Activated naive CD8-positive, alpha-beta T cell treated with anti-CD3 and anti-CD28 coated beads, Interleukin-2, amount 10 ng/mL, durations not matched to agents 7 days and 5 days (primary cell): ENCODE data around the gene JAKMIP1. TPM values are rescaled to one million over a fixed set of nuclear protein-coding genes. Genes with fewer than 3 reads are reported as not detected.

ENCODE experiments used
- ATAC-seq: fragments of 150-1000 bp; cut with Tn5 transposase; one replicate; pipeline ENCODE4 v1.10.0; 2021; ENCODE audit warnings: low read depth, moderate library complexity
- POLR2A ChIA-PET: fragments of 350-600 bp; sonication (Branson Sonifier 250); formaldehyde crosslinking; loops from one replicate; lab custom pipeline; 2021; ENCODE audit warnings: antibody characterized with exemption; lab: Charles Lee
- DNase-seq: peaks from one replicate; pipeline ENCODE4 v3.0.0; 2021
- H3K27ac Mint-ChIP-seq: one replicate; pipeline ENCODE4 v1.8.0; 2022; ENCODE audit warnings: mild to moderate bottlenecking, mixed read lengths
- H3K27me3 Mint-ChIP-seq: one replicate; pipeline ENCODE4 v1.8.0; 2022; ENCODE audit warnings: mild to moderate bottlenecking, moderate library complexity, mixed read lengths
- H3K36me3 Mint-ChIP-seq: one replicate; pipeline ENCODE4 v1.8.0; 2021; ENCODE audit warnings: mild to moderate bottlenecking, mixed read lengths
- H3K4me1 Mint-ChIP-seq: one replicate; pipeline ENCODE4 v1.8.0; 2021; ENCODE audit warnings: mixed read lengths
- H3K4me3 Mint-ChIP-seq: one replicate; pipeline ENCODE4 v1.8.0; 2022; ENCODE audit warnings: mild to moderate bottlenecking, moderate library complexity, mixed read lengths
- H3K9me3 Mint-ChIP-seq: one replicate; pipeline ENCODE4 v1.8.0; 2021; ENCODE audit warnings: mixed read lengths
- total RNA-seq, 2 experiments: library from RNA; stranded (reverse); gene quantifications; one replicate each; pipeline ENCODE4 v1.2.3, GENCODE V29; 2021

Gene JAKMIP1
- total RNA-seq, 2 experiments from 2014 or later = 5.3 to 5.9 TPM

- DNase-seq = no peak
- Mint-ChIP-seq H3K4me3 (no peak overlapping the region), H3K27ac (no peak overlapping the region), H3K27me3 (no peaks in the 10 kb centered on the region), H3K36me3 (no peaks in the 10 kb centered on the region), H3K4me1 (no peaks in the 10 kb centered on the region), H3K9me3 (no peaks in the 10 kb centered on the region)
- ATAC-seq = no peak
- POLR2A ChIA-PET = interaction anchor here (0.7 kb wide), 1 partner anchor 701 kb away, joined by 3 read pairs; no protein-coding TSS in a partner anchor
Observed at GRCh38 chr4:6048537-6048936, 151.8 kb downstream of the JAKMIP1 start.

DNA sequence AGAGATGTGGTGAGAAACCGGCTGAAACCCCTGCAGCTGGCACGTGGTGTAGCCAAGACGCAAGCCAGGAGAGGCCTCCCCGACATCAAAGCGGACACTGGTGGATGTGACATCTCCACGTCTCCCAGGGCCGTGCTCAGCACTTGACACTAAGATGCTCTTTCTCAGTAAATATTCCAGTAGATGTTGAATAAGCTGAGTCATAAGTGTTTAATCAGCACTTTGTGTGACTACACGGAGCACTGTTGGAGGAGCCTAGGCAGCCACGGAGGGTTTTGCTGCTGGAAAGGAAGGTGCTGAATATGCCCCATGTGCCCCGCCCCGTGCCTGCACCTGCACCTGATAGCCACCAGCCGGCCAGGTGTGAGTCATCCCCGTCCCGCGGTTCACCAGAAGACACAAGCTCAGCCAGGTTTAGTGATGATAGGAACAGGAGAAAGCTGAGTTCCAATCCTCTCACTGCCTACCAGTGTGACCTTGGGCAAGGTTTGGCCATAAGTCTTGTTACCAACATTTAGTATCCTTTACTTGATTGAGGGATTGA, 153.1 kb downstream of the JAKMIP1 start:
- Mint-ChIP-seq H3K4me1 (no peaks in the 10 kb centered on the region), H3K4me3 (no peak overlapping the region), H3K9me3 (no peaks in the 10 kb centered on the region), H3K27ac (no peak overlapping the region), H3K27me3 (no peaks in the 10 kb centered on the region), H3K36me3 (no peaks in the 10 kb centered on the region)
- ATAC-seq (no peak), DNase-seq (no peak)
- POLR2A ChIA-PET = no interaction called here

DNA sequence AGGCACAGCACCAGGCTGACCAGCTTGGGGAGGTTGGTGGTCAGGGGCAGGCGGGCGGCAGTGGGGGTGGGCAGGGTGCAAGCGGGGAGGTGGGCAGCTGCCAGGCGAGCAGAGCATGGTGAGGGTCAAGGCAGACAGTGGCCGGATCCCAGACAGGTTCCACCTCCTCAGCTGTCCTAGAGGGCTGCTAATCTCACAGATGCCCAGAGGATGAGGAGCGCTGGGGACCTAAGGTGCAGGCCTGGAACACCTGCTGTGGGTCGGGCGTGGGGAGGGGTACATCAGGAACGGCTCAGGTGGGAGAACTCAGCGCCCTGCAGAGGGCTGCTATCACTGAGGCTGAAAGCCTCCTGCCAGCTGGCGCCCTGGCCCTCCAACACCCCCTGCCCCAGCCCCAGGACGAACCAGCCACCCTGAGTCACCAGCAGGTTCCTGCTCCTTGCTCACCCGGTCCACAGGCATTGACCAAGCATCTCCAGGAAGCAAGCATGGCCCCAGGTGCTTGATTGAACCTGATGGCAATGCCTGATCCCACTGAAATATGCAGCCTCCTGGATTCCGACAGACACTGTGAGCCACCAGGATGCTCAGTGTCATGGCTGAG, 153.7 kb downstream of the JAKMIP1 start:
- no peak overlapping the region for H3K27ac Mint-ChIP-seq
- H3K4me3 Mint-ChIP-seq = no peak overlapping the region
- no peaks in the 10 kb centered on the region for H3K36me3 Mint-ChIP-seq
- no peaks in the 10 kb centered on the region for H3K4me1 Mint-ChIP-seq
- H3K9me3 Mint-ChIP-seq = no peaks in the 10 kb centered on the region
- no peaks in the 10 kb centered on the region for H3K27me3 Mint-ChIP-seq
- POLR2A ChIA-PET = no interaction called here
- DNase-seq (no peak), ATAC-seq (no peak)

DNA sequence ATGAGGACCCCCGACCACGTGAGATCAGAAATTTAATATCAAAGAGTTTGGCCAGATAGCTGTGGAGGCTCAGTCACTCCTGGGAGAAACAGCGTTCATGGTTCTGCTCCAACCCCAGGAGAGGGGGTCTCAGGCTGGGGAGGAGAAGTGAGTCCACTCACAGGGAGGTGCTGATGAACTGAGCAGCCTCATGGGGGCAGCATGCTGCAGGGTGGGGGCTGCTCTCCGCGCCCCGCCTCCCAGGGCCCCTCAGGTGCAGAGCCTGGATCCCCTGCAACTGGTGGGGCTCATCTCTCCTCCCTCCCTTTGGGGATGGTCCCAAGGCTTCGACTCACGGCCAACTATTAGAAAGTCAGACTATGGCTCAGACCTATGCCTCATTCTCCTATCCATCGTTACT, 155.5 kb downstream of the JAKMIP1 start:
- Mint-ChIP-seq H3K36me3 (no peaks in the 10 kb centered on the region), H3K27ac (no peak overlapping the region), H3K4me3 (no peak overlapping the region), H3K27me3 (peaks cover 3% of the 10 kb centered on the region), H3K9me3 (no peaks in the 10 kb centered on the region), H3K4me1 (peaks cover 3% of the 10 kb centered on the region)
- no peak for ATAC-seq
- no peak for DNase-seq
- POLR2A ChIA-PET = no interaction called here

DNA sequence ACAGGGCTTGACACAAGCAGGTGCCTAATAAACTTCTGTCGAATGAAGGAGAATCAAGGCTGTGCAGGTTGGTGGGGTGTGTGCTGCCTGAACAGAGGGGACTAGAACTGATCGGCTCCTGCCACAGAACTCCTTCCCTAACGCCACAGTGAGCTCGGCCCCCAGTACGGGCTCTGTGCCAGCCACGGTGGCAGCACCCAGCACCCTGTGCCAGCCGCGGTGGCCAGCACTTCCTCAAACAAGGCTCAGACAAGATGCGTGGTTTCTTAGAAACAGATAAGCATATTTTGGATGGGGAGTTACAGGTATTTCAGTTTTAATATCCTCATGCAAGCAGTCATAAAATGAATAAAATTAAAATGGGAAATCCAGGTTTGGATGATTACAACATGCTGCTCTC, 156.1 kb downstream of the JAKMIP1 start:
- H3K4me1 Mint-ChIP-seq = peaks cover 3% of the 10 kb centered on the region
- peaks cover 3% of the 10 kb centered on the region for H3K27me3 Mint-ChIP-seq
- no peak overlapping the region for H3K27ac Mint-ChIP-seq
- H3K36me3 Mint-ChIP-seq = no peaks in the 10 kb centered on the region
- H3K4me3 Mint-ChIP-seq = no peak overlapping the region
- no peaks in the 10 kb centered on the region for H3K9me3 Mint-ChIP-seq
- DNase-seq = no peak
- POLR2A ChIA-PET = no interaction called here
- ATAC-seq = no peak

- ATAC-seq = no peak
- DNase-seq = no peak
- H3K9me3 Mint-ChIP-seq = no peaks in the 10 kb centered on the region
- POLR2A ChIA-PET = no interaction called here
- peaks cover 3% of the 10 kb centered on the region for H3K4me1 Mint-ChIP-seq
- H3K4me3 Mint-ChIP-seq = no peak overlapping the region
- peaks cover 3% of the 10 kb centered on the region for H3K27me3 Mint-ChIP-seq
- H3K27ac Mint-ChIP-seq = no peak overlapping the region
- H3K36me3 Mint-ChIP-seq = no peaks in the 10 kb centered on the region
Observed at GRCh38 chr4:6043843-6044242, 156.5 kb downstream of the JAKMIP1 start.

DNA sequence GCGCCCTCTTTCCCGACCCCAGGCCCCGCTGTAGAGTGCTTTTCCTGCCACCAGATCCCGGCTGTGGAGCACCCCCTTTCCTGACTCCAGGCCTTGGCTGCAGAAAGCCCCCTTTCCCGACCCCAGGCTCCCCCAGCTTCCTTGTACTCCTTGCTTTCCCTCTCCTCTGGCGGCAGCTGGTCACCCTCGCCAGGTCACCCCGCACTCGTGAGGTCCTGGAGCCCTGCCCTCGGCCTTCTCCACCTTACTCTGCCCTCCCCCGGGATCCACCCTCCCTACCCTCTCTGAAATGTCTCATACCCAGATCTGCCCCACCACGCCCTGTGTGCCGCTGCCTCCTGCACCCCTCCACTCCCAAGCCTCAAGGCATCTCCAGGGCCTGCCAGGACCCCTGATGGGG, 157.2 kb downstream of the JAKMIP1 start:
- Mint-ChIP-seq H3K27me3 (peaks cover 3% of the 10 kb centered on the region), H3K36me3 (no peaks in the 10 kb centered on the region), H3K27ac (no peak overlapping the region), H3K4me1 (peaks cover 3% of the 10 kb centered on the region), H3K9me3 (no peaks in the 10 kb centered on the region), H3K4me3 (no peak overlapping the region)
- DNase-seq (no peak), ATAC-seq (no peak)
- POLR2A ChIA-PET = no interaction called here

- Mint-ChIP-seq H3K4me3 (no peak overlapping the region), H3K36me3 (no peaks in the 10 kb centered on the region), H3K27ac (no peak overlapping the region), H3K4me1 (peaks cover 3% of the 10 kb centered on the region), H3K27me3 (peaks cover 3% of the 10 kb centered on the region), H3K9me3 (no peaks in the 10 kb centered on the region)
- DNase-seq (no peak), ATAC-seq (no peak)
- POLR2A ChIA-PET = no interaction called here
Observed at GRCh38 chr4:6042293-6043063, 157.9 kb downstream of the JAKMIP1 start.

- H3K4me1 Mint-ChIP-seq = peaks cover 3% of the 10 kb centered on the region
- POLR2A ChIA-PET = no interaction called here
- H3K36me3 Mint-ChIP-seq = no peaks in the 10 kb centered on the region
- H3K4me3 Mint-ChIP-seq = no peak overlapping the region
- peaks cover 3% of the 10 kb centered on the region for H3K27me3 Mint-ChIP-seq
- DNase-seq (no peak), ATAC-seq (no peak)
- H3K9me3 Mint-ChIP-seq = no peaks in the 10 kb centered on the region
- no peak overlapping the region for H3K27ac Mint-ChIP-seq
Observed at GRCh38 chr4:6041800-6042199, 158.5 kb downstream of the JAKMIP1 start.

GRCh38 chr4:6038711-6039110, 161.6 kb downstream of the JAKMIP1 start:
- POLR2A ChIA-PET = no interaction called here
- no peak for ATAC-seq

GRCh38 chr4:6035786-6036185, 164.6 kb downstream of the JAKMIP1 start:
- DNase-seq (no peak), ATAC-seq (no peak)
- POLR2A ChIA-PET = no interaction called here
- H3K4me3 Mint-ChIP-seq = no peak overlapping the region
- H3K4me1 Mint-ChIP-seq = no peaks in the 10 kb centered on the region
- H3K27ac Mint-ChIP-seq = no peak overlapping the region
- peaks cover under 1% of the 10 kb centered on the region for H3K27me3 Mint-ChIP-seq
- no peaks in the 10 kb centered on the region for H3K36me3 Mint-ChIP-seq
- no peaks in the 10 kb centered on the region for H3K9me3 Mint-ChIP-seq

More at GRCh38 chr4:6038711-6039110, 161.6 kb downstream of the JAKMIP1 start:
- no peaks in the 10 kb centered on the region for H3K36me3 Mint-ChIP-seq
- no peak overlapping the region for H3K27ac Mint-ChIP-seq
- no peaks in the 10 kb centered on the region for H3K9me3 Mint-ChIP-seq
- DNase-seq = no peak
- peaks cover 3% of the 10 kb centered on the region for H3K4me1 Mint-ChIP-seq
- no peak overlapping the region for H3K4me3 Mint-ChIP-seq
- peaks cover 3% of the 10 kb centered on the region for H3K27me3 Mint-ChIP-seq

DNA sequence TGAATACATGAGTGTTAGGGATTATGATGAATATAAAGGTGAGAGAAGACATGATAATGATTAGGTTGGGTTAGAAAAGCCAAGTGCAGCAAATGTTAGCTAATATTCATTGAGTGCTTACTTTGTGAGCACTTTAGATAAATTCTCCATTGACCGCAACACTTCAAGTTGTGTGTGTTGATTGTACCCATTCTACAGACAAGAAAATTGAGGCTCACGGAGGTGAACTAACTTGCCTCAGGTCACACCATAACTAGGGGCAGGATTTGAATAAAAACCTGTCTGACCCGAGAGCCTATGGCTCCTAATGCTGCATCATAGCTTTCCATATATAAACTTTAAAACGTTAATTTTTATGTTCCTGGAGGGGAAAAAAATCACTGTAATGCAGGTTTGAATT, 167.0 kb downstream of the JAKMIP1 start:
- no peak overlapping the region for H3K27ac Mint-ChIP-seq
- no peak overlapping the region for H3K4me3 Mint-ChIP-seq
- no peaks in the 10 kb centered on the region for H3K36me3 Mint-ChIP-seq
- DNase-seq = no peak
- POLR2A ChIA-PET = no interaction called here
- H3K9me3 Mint-ChIP-seq = no peaks in the 10 kb centered on the region
- no peak for ATAC-seq
- H3K4me1 Mint-ChIP-seq = no peaks in the 10 kb centered on the region
- H3K27me3 Mint-ChIP-seq = no peaks in the 10 kb centered on the region

DNA sequence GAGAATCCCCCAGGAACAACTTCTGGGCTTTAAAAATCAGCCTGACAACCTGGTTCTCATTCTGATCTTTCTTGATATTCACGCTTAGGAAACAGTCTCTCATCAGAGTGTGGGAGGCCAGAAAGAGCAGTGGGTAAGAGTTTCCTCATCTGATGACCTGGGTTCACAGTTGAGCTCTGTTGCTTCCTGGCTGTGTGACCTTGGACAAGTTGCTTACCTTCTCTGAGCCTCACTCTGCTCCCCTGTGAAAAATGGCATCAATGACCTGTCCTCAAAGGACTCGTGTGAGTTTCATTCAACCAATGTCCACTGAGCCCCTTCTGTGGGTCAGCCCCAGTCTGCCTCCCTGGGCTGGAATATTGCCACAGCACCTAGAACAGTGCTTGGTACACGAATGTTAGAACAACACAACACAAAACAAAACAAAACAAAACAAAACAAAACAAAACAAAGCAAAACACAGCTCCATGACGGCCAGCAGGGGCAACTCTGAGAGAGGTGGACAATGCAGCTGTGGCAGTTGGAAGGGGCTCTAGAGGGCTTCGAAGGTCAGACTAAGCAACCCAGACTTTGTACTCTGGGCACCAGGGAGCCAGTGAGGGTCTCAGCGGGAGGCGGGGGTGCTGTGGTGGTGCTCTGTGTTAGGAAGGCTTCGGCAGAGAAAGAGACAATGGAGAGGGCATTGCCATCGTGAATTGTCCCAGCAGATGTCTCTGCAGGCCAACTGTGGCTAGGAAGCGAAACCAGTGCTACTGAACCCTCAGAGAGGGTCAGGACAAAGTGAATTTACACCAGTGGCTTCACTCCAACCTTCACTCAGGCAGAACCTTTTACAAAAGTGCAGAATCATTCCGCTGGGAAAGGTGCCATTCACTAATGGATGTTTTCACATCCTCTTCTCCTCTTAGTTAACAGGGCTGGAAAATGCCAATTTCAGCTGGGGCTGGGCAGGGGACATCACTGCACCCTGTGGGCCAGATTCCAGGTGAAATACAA, 167.8 kb downstream of the JAKMIP1 start:
- DNase-seq (no peak), ATAC-seq (no peak)
- POLR2A ChIA-PET = no interaction called here
- Mint-ChIP-seq H3K36me3 (no peaks in the 10 kb centered on the region), H3K27ac (no peak overlapping the region), H3K4me1 (no peaks in the 10 kb centered on the region), H3K27me3 (no peaks in the 10 kb centered on the region), H3K4me3 (no peak overlapping the region), H3K9me3 (no peaks in the 10 kb centered on the region)
